Fibroblast of lung (primary cell): ENCODE data around the gene NAB2. TPM values are rescaled to one million over a fixed set of nuclear protein-coding genes. Genes with fewer than 3 reads are reported as not detected.

Experiments used
- DNase-seq, 2 donors: peaks; one replicate each; pipeline versions ENCODE4 v3.0.0 to v3.0.0-alpha.2; 2010; ENCODE audit warnings: low read depth in 2 of 2
- H2AFZ ChIP-seq: 2 replicates; pipeline ENCODE4 v1.5.1; 2012; ENCODE audit warnings: low read length, control low read depth, inconsistent platforms
- H3K27ac ChIP-seq: 2 replicates; pipeline ENCODE4 v1.5.1; 2011; ENCODE audit warnings: low read length, control low read depth; ENCODE audit not compliant: insufficient read depth
- H3K27me3 ChIP-seq: 2 replicates; pipeline ENCODE4 v1.5.1; 2011; ENCODE audit warnings: mild to moderate bottlenecking, low read length; ENCODE audit not compliant: control insufficient read depth, insufficient read depth
- H3K36me3 ChIP-seq: 2 replicates; pipeline ENCODE4 v1.5.1; 2011; ENCODE audit warnings: low read length; ENCODE audit not compliant: control insufficient read depth, insufficient read depth
- H3K4me1 ChIP-seq: 2 replicates; pipeline ENCODE4 v1.5.1; 2011; ENCODE audit warnings: low read length; ENCODE audit not compliant: control insufficient read depth, insufficient read depth; ENCODE audit errors: extremely low read depth
- H3K4me2 ChIP-seq: 2 replicates; pipeline ENCODE4 v1.5.1; 2011; ENCODE audit warnings: low read length, control low read depth; ENCODE audit not compliant: insufficient read depth; ENCODE audit errors: extremely low read depth
- H3K4me3 ChIP-seq, 4 experiments: fragments of 200-600 bp in 1 of 4; sonication (generic) in 1 of 4; replicated peaks in 1 of 4; 2 replicates each; pipeline ENCODE4 v1.5.1; 2011 to 2016; ENCODE audit warnings: low read length in 4 of 4, low read depth in 3 of 4, mild to moderate bottlenecking in 3 of 4, control low read depth in 2 of 4, inconsistent platforms in 1 of 4, mixed read lengths in 1 of 4; ENCODE audit not compliant: insufficient read depth in 1 of 4; ENCODE audit errors: control extremely low read depth in 1 of 4
- H3K79me2 ChIP-seq: 2 replicates; pipeline ENCODE4 v1.5.1; 2012; ENCODE audit warnings: mild to moderate bottlenecking, low read length, inconsistent platforms; ENCODE audit not compliant: control insufficient read depth, insufficient read depth
- H3K9ac ChIP-seq: 2 replicates; pipeline ENCODE4 v1.5.1; 2011; ENCODE audit warnings: mild to moderate bottlenecking, low read length, control low read depth; ENCODE audit not compliant: insufficient read depth
- H3K9me3 ChIP-seq: 2 replicates; pipeline ENCODE4 v1.5.1; 2012; ENCODE audit warnings: low read depth, low read length; ENCODE audit not compliant: control insufficient read depth, insufficient read depth
- H4K20me1 ChIP-seq: 2 replicates; pipeline ENCODE4 v1.5.1; 2011; ENCODE audit warnings: low read length; ENCODE audit not compliant: control insufficient read depth, insufficient read depth; ENCODE audit errors: extremely low read depth
- EZH2 ChIP-seq: IDR thresholded peaks from 2 replicates; pipeline ENCODE4 v1.5.1; 2012; ENCODE audit warnings: low read length, control low read depth, mild to moderate bottlenecking; ENCODE audit errors: missing control alignments
- polyA plus RNA-seq, 2 donors: library from polyadenylated mRNA; depleted of rRNA in 1 of 2; stranded (reverse) in 1 of 2; unstranded in 1 of 2; fragments of >200 nt; gene quantifications; 2 replicates each; pipeline ENCODE4 v1.2.1, GENCODE V29; 2011 to 2012; ENCODE audit warnings: missing spikeins in 1 of 2
- total RNA-seq: library from RNA; depleted of rRNA; stranded (reverse); fragments of >200 nt; gene quantifications from 2 replicates; pipeline ENCODE4 v1.2.1, GENCODE V29; 2014
- TF ChIP-seq, protein P1 (sequence below), 2 donors: IDR thresholded peaks in 1 of 2; conservative IDR thresholded peaks in 1 of 2; 1 replicate in 1 of 2; 2 replicates in 1 of 2; pipeline ENCODE4 v1.5.1; 2011 to 2012; ENCODE audit warnings: low read length in 2 of 2, control low read depth in 1 of 2, inconsistent platforms in 1 of 2, low read depth in 1 of 2, mild to moderate bottlenecking in 1 of 2

Gene NAB2
- total and polyA plus RNA-seq, 2 donors (not counting 1 experiment from before 2014, with no cell fraction given), result 31.3 to 39.6 TPM

DNA sequence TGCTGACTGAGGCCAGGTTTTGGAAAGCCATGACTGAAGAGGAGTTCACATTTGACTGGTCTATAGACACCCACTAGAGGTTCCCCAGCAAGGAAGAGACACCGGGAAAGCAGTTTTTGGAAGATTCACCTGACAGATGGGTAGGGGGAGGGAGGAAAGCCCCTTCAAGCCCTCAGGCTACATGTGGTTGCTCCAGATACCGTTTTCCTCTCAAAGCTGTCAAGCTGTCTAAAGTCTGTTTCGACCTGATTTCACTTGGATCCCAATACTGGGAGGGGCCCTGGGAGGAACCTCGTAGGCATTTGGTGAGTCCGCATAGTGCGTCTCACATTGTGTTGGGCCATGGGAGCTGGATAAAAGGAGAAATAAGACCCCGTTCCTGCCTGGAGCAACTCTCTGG lies 37.6 kb downstream of the NAB2 start:
- Histone ChIP-seq H3K4me2 (no peak overlapping the region), H3K36me3 (no peaks in the 10 kb centered on the region), H3K4me1 (peaks cover 14% of the 10 kb centered on the region), H3K9me3 (no peaks in the 10 kb centered on the region), H3K4me3 (peak overlapping the region in 1 of 4 experiments; percentile 70), H2AFZ (no peak overlapping the region), H4K20me1 (no peaks in the 10 kb centered on the region), H3K27ac (no peak overlapping the region), H3K27me3 (no peaks in the 10 kb centered on the region), H3K9ac (no peak overlapping the region), H3K79me2 (peaks cover 30% of the 10 kb centered on the region)
- TF ChIP-seq, protein P1, sequence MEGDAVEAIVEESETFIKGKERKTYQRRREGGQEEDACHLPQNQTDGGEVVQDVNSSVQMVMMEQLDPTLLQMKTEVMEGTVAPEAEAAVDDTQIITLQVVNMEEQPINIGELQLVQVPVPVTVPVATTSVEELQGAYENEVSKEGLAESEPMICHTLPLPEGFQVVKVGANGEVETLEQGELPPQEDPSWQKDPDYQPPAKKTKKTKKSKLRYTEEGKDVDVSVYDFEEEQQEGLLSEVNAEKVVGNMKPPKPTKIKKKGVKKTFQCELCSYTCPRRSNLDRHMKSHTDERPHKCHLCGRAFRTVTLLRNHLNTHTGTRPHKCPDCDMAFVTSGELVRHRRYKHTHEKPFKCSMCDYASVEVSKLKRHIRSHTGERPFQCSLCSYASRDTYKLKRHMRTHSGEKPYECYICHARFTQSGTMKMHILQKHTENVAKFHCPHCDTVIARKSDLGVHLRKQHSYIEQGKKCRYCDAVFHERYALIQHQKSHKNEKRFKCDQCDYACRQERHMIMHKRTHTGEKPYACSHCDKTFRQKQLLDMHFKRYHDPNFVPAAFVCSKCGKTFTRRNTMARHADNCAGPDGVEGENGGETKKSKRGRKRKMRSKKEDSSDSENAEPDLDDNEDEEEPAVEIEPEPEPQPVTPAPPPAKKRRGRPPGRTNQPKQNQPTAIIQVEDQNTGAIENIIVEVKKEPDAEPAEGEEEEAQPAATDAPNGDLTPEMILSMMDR (conservative IDR thresholded peaks at IDR 0.05 in 1 of 2, IDR thresholded peaks at IDR 0.05 in 1 of 2; ENCODE audit: low read depth in 1 of 2, low read length in 2 of 2), result no peak
- no peak for TF ChIP-seq EZH2
- no peak for DNase-seq

DNA sequence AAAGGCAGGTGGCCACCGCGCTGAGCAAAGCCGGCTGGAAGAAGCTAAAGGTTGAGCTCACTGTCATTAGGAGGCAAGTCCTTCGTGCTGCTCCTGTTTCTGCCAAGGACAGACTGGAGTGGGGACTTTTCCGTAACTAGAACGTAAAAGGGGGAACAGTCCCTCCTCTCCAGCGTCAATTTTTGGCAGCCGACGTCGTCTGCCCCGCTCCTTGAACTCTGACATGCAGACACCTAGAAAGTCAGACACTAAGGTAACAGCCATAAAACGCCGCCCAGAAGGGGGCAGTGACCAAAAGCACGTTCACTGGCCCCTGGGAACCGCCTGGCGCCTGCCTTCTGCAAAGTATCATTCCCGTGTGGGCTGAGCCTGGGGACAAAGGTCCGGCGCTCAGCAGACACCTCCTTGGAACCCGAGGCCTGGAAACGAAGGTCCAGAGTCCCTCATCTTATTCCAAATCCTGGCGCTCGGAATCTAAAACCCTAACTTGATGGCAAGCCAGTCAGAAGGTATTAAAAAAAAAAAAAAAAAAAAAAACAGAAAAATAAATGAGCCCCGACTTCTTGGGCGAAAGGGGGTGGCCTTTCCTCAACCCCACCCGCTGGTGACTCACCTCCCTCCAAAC lies 38.3 kb downstream of the NAB2 start:
- H3K27ac ChIP-seq, result peak overlapping the region; percentile 19
- peak overlapping the region; percentile 91 for H3K4me2 ChIP-seq
- H3K79me2 ChIP-seq, result peaks cover 37% of the 10 kb centered on the region
- H3K36me3 ChIP-seq, result peaks cover 4% of the 10 kb centered on the region
- no peaks in the 10 kb centered on the region for H3K9me3 ChIP-seq
- H4K20me1 ChIP-seq, result no peaks in the 10 kb centered on the region
- H2AFZ ChIP-seq, result no peak overlapping the region
- TF ChIP-seq, protein P1 (conservative IDR thresholded peaks at IDR 0.05 in 1 of 2, IDR thresholded peaks at IDR 0.05 in 1 of 2; ENCODE audit: low read depth in 1 of 2, low read length in 2 of 2), result peak in 1 of 2 donors; percentile 53
- no peak for TF ChIP-seq EZH2
- H3K4me1 ChIP-seq, result peaks cover 20% of the 10 kb centered on the region
- peak overlapping the region; percentile 20 for H3K9ac ChIP-seq
- H3K27me3 ChIP-seq, result no peaks in the 10 kb centered on the region
- DNase-seq, result peak in 1 of 2 donors; percentile 64
- H3K4me3 ChIP-seq, result peak overlapping the region; percentile 65 to 86 (median 76)

DNA sequence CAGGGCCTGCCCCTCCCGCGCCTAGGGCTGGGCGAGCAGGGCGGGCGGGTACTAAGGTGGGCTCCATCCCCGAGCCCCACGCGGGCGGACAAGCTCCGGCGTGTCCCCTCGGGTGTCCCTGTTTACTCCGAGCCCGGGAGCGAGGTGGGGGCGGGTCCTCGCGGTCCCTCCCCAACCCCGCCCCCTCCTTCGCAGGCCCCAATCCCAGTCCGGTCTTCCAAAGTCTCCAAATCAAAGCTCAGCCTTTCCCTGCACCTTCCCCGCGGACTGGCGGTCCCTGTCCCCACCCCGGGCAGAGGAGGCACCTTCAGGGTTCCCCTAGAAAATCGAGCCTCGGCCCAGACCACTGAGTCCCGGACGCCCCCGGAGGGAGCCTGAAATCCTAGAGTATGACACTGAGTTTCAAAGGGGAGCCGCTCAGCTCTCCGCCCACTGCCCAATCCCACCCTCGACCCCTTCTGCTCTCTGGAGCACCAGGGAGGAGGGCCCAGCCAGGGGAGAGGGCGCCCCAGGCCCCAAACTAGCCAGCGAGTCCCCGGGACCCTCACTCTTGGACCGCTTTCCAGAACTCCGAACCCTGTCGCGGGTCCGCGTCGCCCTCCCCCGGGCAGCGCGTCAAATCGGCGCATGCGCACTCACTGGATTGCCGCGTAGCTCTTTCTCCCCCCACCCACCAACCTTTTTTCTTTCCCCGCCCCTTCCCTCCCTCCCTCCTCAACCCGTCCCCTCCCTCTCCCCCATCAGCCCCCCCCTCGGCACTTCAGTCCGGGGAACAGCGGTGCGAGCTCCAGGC lies 39.0 kb downstream of the NAB2 start, which contains the start of gene LRP1:
Gene LRP1 (plus strand): TSS at position 758 of the 793 bp plus-strand sequence. CDS start 482 bp downstream, outside the sequence.
- DNase-seq, result peak; percentile 80 to 89
- Histone ChIP-seq H3K9ac (peak within 1 kb of the TSS; percentile 77), H3K27ac (peak within 1 kb of the TSS; percentile 73), H3K9me3 (no peaks in the 10 kb centered on the region), H3K79me2 (peaks cover 44% of the 10 kb centered on the region), H2AFZ (peak within 1 kb of the TSS; percentile 74), H3K4me1 (peaks cover 27% of the 10 kb centered on the region), H3K4me3 (peak within 1 kb of the TSS; percentile 70 to 95 (median 91)), H3K36me3 (peaks cover 4% of the 10 kb centered on the region), H3K27me3 (no peaks in the 10 kb centered on the region), H4K20me1 (no peaks in the 10 kb centered on the region), H3K4me2 (peak within 1 kb of the TSS; percentile 91)
- TF ChIP-seq EZH2, result no peak
